ENCODE measurements around the gene MAP1S. TPM values are rescaled to one million over a fixed set of nuclear protein-coding genes. Genes with fewer than 3 reads are reported as not detected.

Gene MAP1S
- total and polyA plus RNA-seq, 2 of the 4 experiments (the other 2 are of a cell fraction), result 6.1 to 48.6 TPM

GRCh38 chr19:17681505-17682125, 37.7 kb upstream of the MAP1S start:
- TF ChIP-seq MAFK (IDR thresholded peaks at IDR 0.05; ENCODE audit: low read depth, low read length), result no peak
- peak; percentile 57 for TF ChIP-seq RCOR1 (IDR thresholded peaks at IDR 0.05; ENCODE audit: insufficient replicate concordance, low read length)
- 13% methylated on average over 9 of the region's 25 CpGs; no CpG with 5 or more reads in 1 of the 2 experiments for WGBS, 2 experiments (ENCODE audit: extremely low coverage in 2 of 2, insufficient read length in 1 of 2)
- Histone ChIP-seq H3K14ac (replicated peaks; ENCODE audit: low read depth, low read length) (no peak overlapping the region), H3K9ac (ENCODE audit: low read depth, low read length) (no peak overlapping the region), H3K4ac (ENCODE audit: low read depth, low read length) (no peak overlapping the region), H4K5ac (ENCODE audit: low read depth, low read length) (no peak overlapping the region), H3K36me3 (ENCODE audit: control insufficient read depth, insufficient read depth, low read length) (no peaks in the 10 kb centered on the region), H3K18ac (ENCODE audit: low read depth, low read length) (no peak overlapping the region), H3K23ac (ENCODE audit: low read depth, low read length) (no peak overlapping the region), H2BK5ac (ENCODE audit: low read depth, low read length, poor library complexity, severe bottlenecking) (no peak overlapping the region), H3K4me3 (ENCODE audit: insufficient read depth, low read depth, low read length) (no peak overlapping the region), H3K4me1 (ENCODE audit: control insufficient read depth, insufficient read depth, low read length) (peaks cover 6% of the 10 kb centered on the region), H3K79me1 (ENCODE audit: low read depth in 1 of 2, low read length in 2 of 2) (no peaks in the 10 kb centered on the region), H2AFZ (replicated peaks; ENCODE audit: low read length, poor library complexity) (no peak overlapping the region), H3K4me2 (ENCODE audit: low read depth, low read length) (no peak overlapping the region), H2BK20ac (ENCODE audit: low read depth, low read length) (no peak overlapping the region), H2BK120ac (ENCODE audit: low read depth, low read length) (no peak overlapping the region), H3K9me1 (ENCODE audit: insufficient read depth, low read length) (peaks cover 10% of the 10 kb centered on the region), H3K56ac (ENCODE audit: extremely low read depth, insufficient read depth, low read length) (no peak overlapping the region), H2BK15ac (ENCODE audit: low read depth, low read length) (no peak overlapping the region), H4K8ac (ENCODE audit: low read depth in 2 of 2, low read length in 2 of 2) (no peak overlapping the region), H3K27me3 (ENCODE audit: control insufficient read depth, insufficient read depth, low read length) (peaks cover 7% of the 10 kb centered on the region; the same call in 1 of the 2 replicates), H2AK5ac (ENCODE audit: low read depth, low read length) (no peak overlapping the region), H3K9me3 (ENCODE audit: control insufficient read depth, insufficient read depth, low read length) (no peaks in the 10 kb centered on the region), H3K27ac (ENCODE audit: insufficient read depth, low read length) (no peak overlapping the region), H4K20me1 (ENCODE audit: insufficient read depth, low read length) (peaks cover 4% of the 10 kb centered on the region), H2AK9ac (replicated peaks; ENCODE audit: low read depth, low read length, poor library complexity) (no peak overlapping the region), H4K91ac (ENCODE audit: insufficient read depth, low read depth, low read length) (no peak overlapping the region)
- ChIA-PET CTCF (no interaction called here), POLR2A (ENCODE audit: unreplicated experiment) (no interaction called here)
- no TSS peak for BruUV-seq (replicated peaks)
- in situ Hi-C loops (cut with MboI; ENCODE audit: low sequenced_read_pairs) (no loop called here), dilution Hi-C loops (cut with HindIII; ENCODE audit: low sequenced_read_pairs, unreplicated experiment) (no loop called here), intact Hi-C loops (cut with micrococcal nuclease) (no loop called here)
- ATAC-seq (ENCODE audit: low read depth) (peak; percentile 71), DNase-seq (peak; percentile 56)
